ES-I3 (cell line): Measurements from ENCODE around the gene RANBP2.

ENCODE experiments used
- H3K36me3 ChIP-seq: 2 replicates; pipeline ENCODE4 v1.6.1; 2013; ENCODE audit warnings: mild to moderate bottlenecking, low read length, control low read depth, moderate library complexity; ENCODE audit not compliant: insufficient read depth
- H3K4me1 ChIP-seq: 2 replicates; pipeline ENCODE4 v1.6.1; 2013; ENCODE audit warnings: mild to moderate bottlenecking, control low read depth, low read length; ENCODE audit not compliant: insufficient read depth
- H3K9ac ChIP-seq: 2 replicates; pipeline ENCODE4 v1.6.1; 2013; ENCODE audit warnings: low read depth, mild to moderate bottlenecking, low read length, moderate library complexity
- H3K9me3 ChIP-seq: 2 replicates; pipeline ENCODE4 v1.6.1; 2013; ENCODE audit warnings: mild to moderate bottlenecking, low read length, moderate library complexity; ENCODE audit not compliant: control insufficient read depth, insufficient read depth

The RANBP2 gene

GRCh38 chr2:108806371-108807113 lies 87.3 kb downstream of the RANBP2 start:
- peaks cover 9% of the 10 kb centered on the region for H3K36me3 ChIP-seq
- no peaks in the 10 kb centered on the region for H3K4me1 ChIP-seq
- H3K9ac ChIP-seq: no peak overlapping the region
- peaks cover 2% of the 10 kb centered on the region; the same call in 1 of the 2 replicates for H3K9me3 ChIP-seq

DNA sequence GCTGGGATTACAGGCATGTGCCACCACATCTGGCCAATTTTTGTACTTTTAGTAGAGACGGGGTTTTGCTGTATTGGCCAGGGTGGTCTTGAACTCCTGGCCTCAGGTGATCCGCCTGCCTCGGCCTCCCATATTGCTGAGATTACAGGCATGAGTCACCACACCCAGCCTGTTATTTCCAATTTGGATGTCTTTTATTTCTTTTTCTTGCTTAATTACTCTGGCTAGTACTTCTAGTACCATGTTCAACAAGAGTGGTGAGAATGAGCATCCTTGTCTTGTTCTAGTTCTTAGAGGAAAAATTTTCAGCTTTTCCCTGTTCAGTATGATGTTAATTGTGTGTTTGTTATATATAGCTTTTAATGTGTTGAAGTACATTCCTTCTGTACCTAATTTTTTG lies 90.7 kb downstream of the RANBP2 start:
- Histone ChIP-seq H3K9ac (no peak overlapping the region), H3K9me3 (peaks cover 2% of the 10 kb centered on the region; the same call in 1 of the 2 replicates), H3K4me1 (no peaks in the 10 kb centered on the region), H3K36me3 (peaks cover 9% of the 10 kb centered on the region)

GRCh38 chr2:108810993-108811957 lies 92.0 kb downstream of the RANBP2 start:
- Histone ChIP-seq H3K9me3 (peaks cover 2% of the 10 kb centered on the region; the same call in 1 of the 2 replicates), H3K36me3 (peaks cover 9% of the 10 kb centered on the region), H3K9ac (no peak overlapping the region), H3K4me1 (no peaks in the 10 kb centered on the region)

DNA sequence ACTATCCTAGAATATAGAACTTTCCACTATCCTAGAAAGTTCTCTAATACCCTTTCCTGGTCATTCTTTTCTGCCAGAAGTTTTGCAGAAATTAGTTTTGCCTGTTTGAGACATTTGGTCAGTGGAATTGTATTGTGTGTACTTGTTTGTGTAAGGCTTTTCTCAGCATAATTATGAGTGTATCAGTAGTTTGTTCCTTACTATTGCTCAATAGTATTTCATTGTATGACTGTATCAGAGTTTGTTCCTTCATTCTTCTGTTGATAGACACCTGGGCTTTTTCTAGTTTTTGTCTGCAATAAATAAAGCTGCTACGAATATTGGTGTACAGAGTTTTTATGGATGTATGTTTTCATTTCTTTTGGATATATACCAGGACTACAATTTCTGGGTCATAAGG lies 94.5 kb downstream of the RANBP2 start:
- Histone ChIP-seq H3K4me1 (no peaks in the 10 kb centered on the region), H3K36me3 (peaks cover 16% of the 10 kb centered on the region), H3K9ac (no peak overlapping the region), H3K9me3 (peaks cover 2% of the 10 kb centered on the region; the same call in 1 of the 2 replicates)

- Histone ChIP-seq H3K9me3 (no peaks in the 10 kb centered on the region), H3K9ac (no peak overlapping the region), H3K4me1 (no peaks in the 10 kb centered on the region), H3K36me3 (peaks cover 6% of the 10 kb centered on the region)
Observed at GRCh38 chr2:108820482-108820881, 101.2 kb downstream of the RANBP2 start.

DNA sequence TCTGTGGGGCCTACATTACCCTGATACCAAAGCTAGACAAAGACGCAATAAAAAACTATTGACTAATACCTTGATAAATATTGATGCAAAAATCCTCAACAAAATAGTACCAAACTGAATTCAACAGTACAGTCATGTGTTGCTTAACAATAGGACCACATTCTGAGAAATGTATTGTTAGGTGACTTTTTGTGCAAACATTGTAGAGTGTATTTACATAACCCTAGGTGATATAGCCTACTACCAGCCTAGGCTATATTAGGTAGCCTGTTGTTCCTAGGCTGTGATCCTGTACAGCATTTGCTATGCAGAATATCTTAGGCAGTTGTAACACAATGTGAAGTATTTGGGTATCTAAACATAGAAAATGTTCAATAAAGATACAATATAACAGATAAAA lies 104.0 kb downstream of the RANBP2 start:
- H3K9me3 ChIP-seq: no peaks in the 10 kb centered on the region
- no peaks in the 10 kb centered on the region for H3K36me3 ChIP-seq
- H3K9ac ChIP-seq: no peak overlapping the region
- no peaks in the 10 kb centered on the region for H3K4me1 ChIP-seq

- no peak overlapping the region for H3K9ac ChIP-seq
- H3K36me3 ChIP-seq: no peaks in the 10 kb centered on the region
- H3K4me1 ChIP-seq: no peaks in the 10 kb centered on the region
- no peaks in the 10 kb centered on the region for H3K9me3 ChIP-seq
Observed at GRCh38 chr2:108824316-108825070, 105.2 kb downstream of the RANBP2 start.

DNA sequence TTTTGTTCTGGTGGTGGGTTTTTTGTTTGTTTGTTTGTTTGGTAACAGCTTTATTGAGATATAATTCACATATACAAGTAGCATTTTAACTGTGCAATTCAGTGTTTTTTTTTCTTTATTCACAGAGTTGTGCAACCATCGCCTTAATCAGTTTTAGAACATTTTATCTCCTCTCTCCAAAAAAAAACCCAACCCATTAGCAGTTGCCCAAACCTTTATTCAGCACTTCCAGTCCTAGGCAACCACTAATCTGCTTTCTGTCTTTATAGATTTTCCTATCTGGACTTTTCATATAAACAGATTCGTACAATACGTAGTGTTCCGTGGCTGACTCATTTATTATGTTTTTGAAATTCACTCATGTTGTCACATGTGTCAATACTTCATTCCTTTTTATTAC lies 106.0 kb downstream of the RANBP2 start:
- Histone ChIP-seq H3K9ac (no peak overlapping the region), H3K36me3 (no peaks in the 10 kb centered on the region), H3K9me3 (no peaks in the 10 kb centered on the region), H3K4me1 (no peaks in the 10 kb centered on the region)

GRCh38 chr2:108825736-108826135 lies 106.5 kb downstream of the RANBP2 start:
- H3K9ac ChIP-seq: no peak overlapping the region
- no peaks in the 10 kb centered on the region for H3K36me3 ChIP-seq
- H3K4me1 ChIP-seq: no peaks in the 10 kb centered on the region
- H3K9me3 ChIP-seq: no peaks in the 10 kb centered on the region

DNA sequence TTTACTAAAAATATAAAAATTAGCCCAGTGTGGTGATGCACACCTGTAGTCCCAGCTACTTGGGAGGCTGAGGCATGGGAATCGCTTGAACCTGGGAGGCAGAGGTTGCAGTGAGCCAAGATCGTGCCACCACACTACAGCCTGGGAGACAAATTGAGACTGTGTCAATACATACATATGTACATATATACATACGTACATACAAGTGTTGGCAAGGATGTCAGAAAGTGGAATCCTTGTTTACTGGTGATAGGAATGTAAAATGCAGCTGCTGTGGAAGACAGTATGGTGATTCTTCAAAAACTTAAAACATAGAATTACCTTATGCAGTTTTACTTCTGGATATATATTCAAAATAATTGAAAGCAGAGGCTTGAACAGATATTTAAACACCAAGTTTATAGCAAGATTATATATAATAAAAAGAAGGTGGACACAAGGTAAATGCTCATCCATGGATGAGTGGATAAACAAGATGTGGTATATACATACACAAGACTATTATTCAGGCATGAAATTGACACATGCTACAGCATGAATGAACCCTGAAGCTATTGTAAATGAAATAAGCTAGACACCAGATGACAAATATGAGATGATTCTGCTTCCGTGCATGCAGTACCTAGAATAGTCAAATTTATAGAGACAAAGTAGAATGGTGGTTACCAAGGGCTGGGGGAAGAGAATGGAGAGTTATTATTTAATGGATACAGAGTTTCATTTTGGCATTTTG lies 110.5 kb downstream of the RANBP2 start:
- no peaks in the 10 kb centered on the region for H3K9me3 ChIP-seq
- H3K36me3 ChIP-seq: no peaks in the 10 kb centered on the region
- no peak overlapping the region for H3K9ac ChIP-seq
- peaks cover 5% of the 10 kb centered on the region; the same call in 1 of the 2 replicates for H3K4me1 ChIP-seq

GRCh38 chr2:108833219-108833618 lies 113.9 kb downstream of the RANBP2 start:
- peaks cover 5% of the 10 kb centered on the region; the same call in 1 of the 2 replicates for H3K4me1 ChIP-seq
- no peaks in the 10 kb centered on the region for H3K9me3 ChIP-seq
- no peak overlapping the region for H3K9ac ChIP-seq
- H3K36me3 ChIP-seq: no peaks in the 10 kb centered on the region

- H3K36me3 ChIP-seq: no peaks in the 10 kb centered on the region
- H3K9ac ChIP-seq: no peak overlapping the region
- peaks cover 5% of the 10 kb centered on the region; the same call in 1 of the 2 replicates for H3K4me1 ChIP-seq
- peaks cover 4% of the 10 kb centered on the region; the same call in 1 of the 2 replicates for H3K9me3 ChIP-seq
Observed at GRCh38 chr2:108834620-108835019, 115.3 kb downstream of the RANBP2 start.

GRCh38 chr2:108835040-108835439 lies 115.8 kb downstream of the RANBP2 start:
- Histone ChIP-seq H3K4me1 (peaks cover 5% of the 10 kb centered on the region; the same call in 1 of the 2 replicates), H3K9me3 (peaks cover 4% of the 10 kb centered on the region; the same call in 1 of the 2 replicates), H3K36me3 (no peaks in the 10 kb centered on the region), H3K9ac (no peak overlapping the region)
